HUES48 (cell line): ENCODE data around the gene DDC.

Experiments
- H3K27ac ChIP-seq: one replicate; pipeline ENCODE4 v1.7.0; 2013; ENCODE audit warnings: low read depth, low read length, inconsistent platforms
- H3K27me3 ChIP-seq: 2 replicates; pipeline ENCODE4 v1.6.1; 2013; ENCODE audit warnings: mild to moderate bottlenecking, low read length; ENCODE audit not compliant: control insufficient read depth, insufficient read depth
- H3K36me3 ChIP-seq: 2 replicates; pipeline ENCODE4 v1.6.1; 2013; ENCODE audit warnings: low read length; ENCODE audit not compliant: control insufficient read depth, insufficient read depth
- H3K4me1 ChIP-seq: 2 replicates; pipeline ENCODE4 v1.6.1; 2013; ENCODE audit warnings: mild to moderate bottlenecking, low read length; ENCODE audit not compliant: control insufficient read depth, insufficient read depth
- H3K4me3 ChIP-seq: 2 replicates; pipeline ENCODE4 v1.5.1; 2013; ENCODE audit warnings: mild to moderate bottlenecking, low read depth, low read length
- H3K9ac ChIP-seq: 2 replicates; pipeline ENCODE4 v1.6.1; 2013; ENCODE audit warnings: mild to moderate bottlenecking, low read depth, low read length, moderate library complexity
- H3K9me3 ChIP-seq: 2 replicates; pipeline ENCODE4 v1.6.1; 2013; ENCODE audit warnings: low read length; ENCODE audit not compliant: control insufficient read depth, insufficient read depth

The DDC gene

GRCh38 chr7:50499092-50499491, 66.1 kb downstream of the DDC start:
- no peaks in the 10 kb centered on the region for H3K27me3 ChIP-seq
- H3K4me1 ChIP-seq = no peaks in the 10 kb centered on the region
- H3K36me3 ChIP-seq = no peaks in the 10 kb centered on the region
- H3K4me3 ChIP-seq = no peak overlapping the region
- H3K9me3 ChIP-seq = no peaks in the 10 kb centered on the region
- H3K27ac ChIP-seq = no peak overlapping the region
- H3K9ac ChIP-seq = no peak overlapping the region

DNA sequence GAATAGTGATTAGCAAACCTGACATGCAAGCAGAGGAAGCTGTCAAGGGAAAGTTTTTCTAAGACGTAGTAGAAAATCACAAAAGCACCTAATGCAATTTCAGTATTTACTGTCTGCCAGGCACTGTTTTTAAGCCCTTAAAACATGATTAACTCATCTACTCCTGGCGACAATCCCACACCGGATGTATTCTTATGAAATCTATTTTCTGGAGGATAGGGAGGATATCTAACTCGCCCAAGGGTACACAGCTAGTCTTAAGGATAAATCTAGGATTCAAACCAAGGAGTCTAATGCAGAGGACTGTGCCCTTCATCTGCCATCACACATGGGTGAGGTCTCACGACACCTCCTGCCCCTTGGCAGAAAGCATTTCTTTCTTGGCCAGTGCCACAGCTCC, 67.2 kb downstream of the DDC start:
- Histone ChIP-seq H3K9ac (no peak overlapping the region), H3K4me1 (no peaks in the 10 kb centered on the region), H3K27ac (no peak overlapping the region), H3K27me3 (no peaks in the 10 kb centered on the region), H3K36me3 (no peaks in the 10 kb centered on the region), H3K9me3 (no peaks in the 10 kb centered on the region), H3K4me3 (no peak overlapping the region)

- H3K27me3 ChIP-seq = no peaks in the 10 kb centered on the region
- no peaks in the 10 kb centered on the region for H3K9me3 ChIP-seq
- H3K9ac ChIP-seq = no peak overlapping the region
- H3K36me3 ChIP-seq = no peaks in the 10 kb centered on the region
- H3K27ac ChIP-seq = no peak overlapping the region
- H3K4me1 ChIP-seq = no peaks in the 10 kb centered on the region
- H3K4me3 ChIP-seq = no peak overlapping the region
Observed at GRCh38 chr7:50497068-50497642, 68.0 kb downstream of the DDC start.

DNA sequence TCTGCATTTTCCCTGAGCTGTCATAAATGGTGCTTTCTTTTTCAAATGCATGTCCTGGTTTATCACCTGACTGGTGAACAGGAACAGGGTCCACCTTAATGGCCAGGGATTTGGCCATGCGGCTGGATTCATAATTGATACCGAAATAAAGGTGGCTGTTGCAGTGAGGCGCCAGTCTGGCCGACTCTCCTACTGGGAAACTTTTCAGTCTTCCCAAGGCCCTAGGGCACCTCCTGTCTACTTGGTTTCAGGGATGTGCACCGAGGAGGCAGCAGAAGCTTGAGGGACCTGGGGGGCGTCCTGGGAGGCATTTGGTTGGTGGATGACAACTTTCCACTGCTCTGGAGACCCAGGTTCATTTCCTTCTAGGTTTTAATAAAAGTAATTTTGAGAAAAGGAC, 68.6 kb downstream of the DDC start:
- H3K9ac ChIP-seq = no peak overlapping the region
- no peaks in the 10 kb centered on the region for H3K27me3 ChIP-seq
- H3K4me3 ChIP-seq = no peak overlapping the region
- no peaks in the 10 kb centered on the region for H3K4me1 ChIP-seq
- H3K9me3 ChIP-seq = no peaks in the 10 kb centered on the region
- no peak overlapping the region for H3K27ac ChIP-seq
- no peaks in the 10 kb centered on the region for H3K36me3 ChIP-seq

- no peak overlapping the region for H3K4me3 ChIP-seq
- no peaks in the 10 kb centered on the region for H3K4me1 ChIP-seq
- 0 out of 2 replicates have a peak, but pooled peaks cover 3% of the 10 kb centered on the region for H3K9me3 ChIP-seq
- H3K27me3 ChIP-seq = no peaks in the 10 kb centered on the region
- H3K27ac ChIP-seq = no peak overlapping the region
- H3K36me3 ChIP-seq = no peaks in the 10 kb centered on the region
- no peak overlapping the region for H3K9ac ChIP-seq
Observed at GRCh38 chr7:50495746-50496145, 69.5 kb downstream of the DDC start.

DNA sequence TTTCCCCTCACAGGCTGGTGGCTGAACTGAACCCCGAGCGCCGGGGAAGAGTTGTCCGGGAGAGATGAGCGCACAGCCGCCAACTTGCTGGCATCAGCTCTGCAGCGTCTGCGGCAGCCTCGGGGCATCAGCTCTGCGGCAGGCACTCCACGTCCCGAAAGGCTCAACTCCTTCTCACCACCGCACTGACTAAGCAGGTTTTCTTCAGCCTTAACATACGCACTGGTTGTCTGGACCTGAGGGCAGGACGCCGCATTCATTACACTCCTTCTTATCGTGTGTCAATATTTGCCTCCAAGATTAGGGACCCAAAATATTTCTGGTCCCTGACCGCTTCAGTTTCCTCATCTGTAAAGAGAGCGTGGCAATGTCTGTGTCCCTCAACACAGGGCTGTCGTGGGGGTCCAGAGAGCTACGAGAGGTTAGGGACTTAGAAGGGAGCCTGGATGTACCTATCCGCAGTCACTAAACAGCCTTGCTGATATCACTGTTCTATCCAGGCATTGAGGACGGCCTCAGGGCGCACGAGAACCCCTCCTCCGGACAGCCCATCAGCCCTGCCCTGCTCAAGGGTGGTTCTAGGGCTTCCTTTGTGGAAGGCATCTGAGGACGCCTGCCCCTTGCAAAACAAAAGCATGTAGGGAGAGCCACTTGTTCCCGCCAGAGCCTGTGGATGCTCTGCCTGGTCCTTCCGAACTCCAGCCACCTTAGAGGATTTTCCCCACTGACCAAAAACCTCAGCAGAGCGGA, 72.3 kb downstream of the DDC start:
- Histone ChIP-seq H3K27me3 (no peaks in the 10 kb centered on the region), H3K9ac (no peak overlapping the region), H3K4me3 (no peak overlapping the region), H3K27ac (no peak overlapping the region), H3K9me3 (peaks cover 19% of the 10 kb centered on the region), H3K4me1 (no peaks in the 10 kb centered on the region), H3K36me3 (no peaks in the 10 kb centered on the region)

DNA sequence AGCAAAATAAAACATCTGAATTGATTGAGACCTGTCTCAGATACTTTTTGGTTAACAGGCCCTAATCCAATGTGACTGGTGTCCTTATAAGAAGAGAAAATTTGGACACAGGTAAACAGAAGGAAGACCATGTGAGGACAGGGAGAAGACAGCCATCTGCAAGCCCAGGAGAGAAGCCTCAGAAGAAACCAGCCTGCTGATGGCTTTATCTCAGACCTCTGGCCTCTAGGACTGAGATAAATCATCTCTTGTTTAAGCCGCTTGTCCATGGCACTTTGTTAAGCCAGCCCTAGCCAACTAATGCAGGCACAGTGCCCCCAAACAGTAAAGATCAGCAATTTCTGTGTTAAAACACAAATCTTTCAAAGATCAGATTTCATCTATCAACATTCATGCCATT, 73.3 kb downstream of the DDC start:
- H3K27me3 ChIP-seq = no peaks in the 10 kb centered on the region
- peaks cover 25% of the 10 kb centered on the region for H3K9me3 ChIP-seq
- H3K27ac ChIP-seq = no peak overlapping the region
- no peaks in the 10 kb centered on the region for H3K36me3 ChIP-seq
- no peak overlapping the region for H3K9ac ChIP-seq
- no peak overlapping the region for H3K4me3 ChIP-seq
- no peaks in the 10 kb centered on the region for H3K4me1 ChIP-seq

DNA sequence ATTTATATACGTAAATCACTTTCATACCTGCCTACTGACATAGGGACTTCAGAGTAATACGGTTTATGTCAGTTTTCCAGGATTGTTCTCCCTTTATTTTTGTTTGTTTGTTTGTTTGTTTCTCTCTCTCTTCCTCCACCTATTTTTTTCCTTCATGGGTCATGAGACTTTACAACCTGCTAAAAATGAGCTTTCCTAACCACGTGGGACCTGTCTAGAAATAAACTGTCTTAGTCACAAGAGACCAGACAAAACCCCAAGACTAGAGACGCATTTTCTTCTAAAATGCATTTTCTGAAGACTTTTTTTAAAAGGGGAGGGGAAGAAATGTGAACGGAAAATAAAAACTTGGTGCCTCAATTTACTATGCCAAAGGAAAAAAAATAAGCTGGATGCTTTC, 74.0 kb downstream of the DDC start:
- H3K4me1 ChIP-seq = no peaks in the 10 kb centered on the region
- peaks cover 28% of the 10 kb centered on the region for H3K9me3 ChIP-seq
- no peak overlapping the region for H3K9ac ChIP-seq
- no peak overlapping the region for H3K4me3 ChIP-seq
- H3K27ac ChIP-seq = no peak overlapping the region
- H3K36me3 ChIP-seq = no peaks in the 10 kb centered on the region
- H3K27me3 ChIP-seq = no peaks in the 10 kb centered on the region

DNA sequence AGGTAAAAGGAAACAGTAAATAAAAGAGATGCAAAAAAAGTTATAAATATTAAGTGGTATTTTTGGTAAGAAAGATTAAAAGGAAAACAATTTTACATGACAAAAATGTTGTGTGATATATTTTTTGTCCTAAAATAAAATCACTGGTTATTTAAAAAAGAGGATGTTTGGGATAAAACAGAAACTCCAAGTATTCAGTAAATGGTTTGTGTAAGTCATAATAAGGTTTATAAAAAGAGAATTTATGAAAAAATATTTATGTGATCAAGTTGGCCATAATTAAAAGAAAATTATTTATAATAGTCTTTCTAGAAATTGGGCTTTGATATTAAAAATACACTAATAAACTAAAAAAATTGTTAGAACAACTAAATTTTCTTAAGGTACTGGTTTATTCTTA, 76.8 kb downstream of the DDC start:
- Histone ChIP-seq H3K27ac (no peak overlapping the region), H3K4me3 (no peak overlapping the region), H3K36me3 (no peaks in the 10 kb centered on the region), H3K9me3 (peaks cover 35% of the 10 kb centered on the region), H3K4me1 (no peaks in the 10 kb centered on the region), H3K27me3 (no peaks in the 10 kb centered on the region), H3K9ac (no peak overlapping the region)

DNA sequence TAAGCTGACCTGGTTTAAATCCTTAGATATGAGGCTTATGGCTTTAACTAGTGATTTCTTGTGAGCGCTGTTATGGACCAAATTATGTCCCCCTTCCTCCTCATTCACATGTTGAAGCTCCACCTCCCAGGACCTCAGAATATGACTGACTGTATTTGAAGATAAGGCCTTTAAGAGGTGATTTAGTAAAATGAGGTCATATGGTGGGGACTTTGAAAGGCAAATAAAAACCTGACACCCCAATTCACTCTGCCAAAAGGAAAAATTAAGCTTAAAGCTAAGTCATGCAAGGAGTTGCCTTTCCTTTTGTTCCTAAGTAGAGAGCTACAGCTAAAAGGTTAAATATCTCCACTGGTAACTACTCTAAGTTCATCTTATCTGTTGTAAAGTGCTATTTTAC, 78.7 kb downstream of the DDC start:
- H3K36me3 ChIP-seq = no peaks in the 10 kb centered on the region
- H3K27me3 ChIP-seq = no peaks in the 10 kb centered on the region
- H3K9ac ChIP-seq = no peak overlapping the region
- H3K4me1 ChIP-seq = no peaks in the 10 kb centered on the region
- no peak overlapping the region for H3K4me3 ChIP-seq
- no peak overlapping the region for H3K27ac ChIP-seq
- peaks cover 35% of the 10 kb centered on the region for H3K9me3 ChIP-seq

- Histone ChIP-seq H3K27ac (no peak overlapping the region), H3K9ac (no peak overlapping the region), H3K36me3 (no peaks in the 10 kb centered on the region), H3K4me3 (no peak overlapping the region), H3K27me3 (no peaks in the 10 kb centered on the region), H3K9me3 (peaks cover 11% of the 10 kb centered on the region; the same call in 1 of the 2 replicates), H3K4me1 (no peaks in the 10 kb centered on the region)
Observed at GRCh38 chr7:50481867-50482266, 83.3 kb downstream of the DDC start.
